ENCODE measurements around the gene CT83. TPM values are rescaled to one million over a fixed set of nuclear protein-coding genes. Genes with fewer than 3 reads are reported as not detected.

The CT83 gene, protein sequence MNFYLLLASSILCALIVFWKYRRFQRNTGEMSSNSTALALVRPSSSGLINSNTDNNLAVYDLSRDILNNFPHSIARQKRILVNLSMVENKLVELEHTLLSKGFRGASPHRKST
- not detected in 2 replicates for total RNA-seq (2014; rRNA removed; shearing (Covaris generic))

DNA sequence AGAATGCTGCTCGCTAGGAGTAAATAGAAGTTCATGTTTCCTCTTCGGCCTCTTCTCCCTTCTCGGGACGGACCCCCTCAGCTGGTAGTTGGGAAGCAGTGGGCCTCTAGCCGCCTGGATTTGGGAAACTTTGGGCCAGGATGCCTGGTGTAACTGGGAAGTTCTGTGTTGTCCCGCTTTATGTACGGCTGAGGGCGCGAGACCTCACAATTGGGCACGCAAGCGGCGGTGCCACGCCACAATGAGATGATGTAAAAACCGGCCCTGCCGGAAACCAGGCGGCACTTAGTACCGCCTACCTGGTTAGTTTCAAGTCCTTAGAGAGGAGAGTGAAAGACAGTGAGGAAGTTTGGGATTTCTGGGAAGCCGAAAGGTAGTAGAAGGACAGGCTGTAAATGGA, at the start of gene CT83:
Gene CT83, minus strand, starts transcription at position 155 of the 400 bp plus-strand sequence. Its CDS starts 120 bp downstream, at position 35.
- no peak for DNase-seq (ENCODE audit: low read depth)

DNA sequence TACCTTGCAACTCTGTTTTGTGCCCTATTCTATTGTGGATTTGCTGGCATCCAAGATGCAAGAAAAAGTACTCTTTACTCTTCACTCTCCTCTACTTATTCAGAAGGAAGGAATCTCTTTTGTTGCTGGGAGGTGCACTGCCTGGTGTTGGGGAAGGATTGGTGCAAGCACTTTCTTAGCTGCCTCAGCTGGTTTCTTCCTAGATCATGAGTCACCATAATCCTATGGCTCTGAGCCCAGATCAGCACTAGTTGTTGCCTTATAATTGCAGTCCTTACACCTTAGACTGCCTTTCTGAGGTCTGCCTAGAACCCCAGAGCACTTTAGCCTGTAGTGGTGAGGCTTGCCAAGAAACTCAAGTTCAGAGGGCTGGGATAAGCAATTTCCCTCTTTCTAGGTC, 37.0 kb upstream of the CT83 start:
- DNase-seq (ENCODE audit: low read depth): no peak

DNA sequence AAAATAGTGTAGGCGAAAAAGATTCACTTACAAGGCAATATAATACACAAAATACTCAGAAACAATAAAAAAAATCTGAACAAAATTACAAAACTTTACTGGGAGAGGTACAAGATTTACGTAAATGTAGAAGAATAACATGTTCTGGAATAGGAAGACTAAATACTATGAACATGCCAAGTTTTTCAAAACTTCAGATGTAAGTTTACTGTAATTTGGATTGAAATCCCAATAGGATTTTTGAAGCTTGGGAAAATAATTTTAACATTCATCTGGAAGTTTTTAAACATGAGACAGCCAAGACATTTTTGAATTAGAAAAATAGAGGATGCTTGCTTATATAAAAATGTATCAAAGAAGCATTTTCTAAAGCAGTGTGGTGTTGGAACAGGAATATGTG, 30.5 kb upstream of the CT83 start:
- no peak for DNase-seq (ENCODE audit: low read depth)

DNA sequence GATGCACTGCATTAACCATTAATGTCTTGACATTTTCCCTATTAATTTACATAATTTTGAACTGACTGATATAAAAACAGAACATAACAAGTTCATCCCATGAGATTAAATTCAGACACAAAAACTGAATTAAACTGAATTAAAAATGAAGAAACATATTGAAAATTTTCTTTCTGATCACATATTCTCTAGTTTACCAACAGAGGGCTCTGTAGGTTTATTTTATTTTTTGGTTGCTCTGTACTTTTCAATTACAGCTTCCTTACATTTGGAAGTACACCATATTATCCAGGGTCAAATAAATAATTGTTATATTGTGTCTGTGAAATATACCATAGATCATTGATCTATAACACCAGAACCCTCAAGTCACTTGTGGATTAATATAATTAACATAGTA, 27.3 kb upstream of the CT83 start:
- DNase-seq (ENCODE audit: low read depth): no peak

DNA sequence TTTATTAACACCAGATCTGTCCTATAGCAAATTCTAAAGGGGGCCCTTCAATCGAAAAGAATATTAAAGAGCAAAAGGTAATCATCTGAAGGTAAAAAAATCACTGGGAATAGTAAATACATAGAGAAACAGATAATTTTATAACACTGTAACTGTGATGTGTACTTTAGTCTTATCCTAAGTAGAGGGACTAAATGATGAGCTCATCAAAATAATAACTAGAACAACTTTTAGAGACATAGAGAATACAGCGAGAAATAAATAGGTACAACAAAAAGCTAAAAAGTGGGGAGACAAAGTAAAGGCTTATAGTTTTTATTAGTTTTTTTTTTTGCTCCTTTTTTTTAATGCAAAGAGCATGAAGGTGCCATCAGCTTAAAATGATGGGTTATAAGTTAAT, 17.3 kb upstream of the CT83 start:
- DNase-seq (ENCODE audit: low read depth): no peak

DNA sequence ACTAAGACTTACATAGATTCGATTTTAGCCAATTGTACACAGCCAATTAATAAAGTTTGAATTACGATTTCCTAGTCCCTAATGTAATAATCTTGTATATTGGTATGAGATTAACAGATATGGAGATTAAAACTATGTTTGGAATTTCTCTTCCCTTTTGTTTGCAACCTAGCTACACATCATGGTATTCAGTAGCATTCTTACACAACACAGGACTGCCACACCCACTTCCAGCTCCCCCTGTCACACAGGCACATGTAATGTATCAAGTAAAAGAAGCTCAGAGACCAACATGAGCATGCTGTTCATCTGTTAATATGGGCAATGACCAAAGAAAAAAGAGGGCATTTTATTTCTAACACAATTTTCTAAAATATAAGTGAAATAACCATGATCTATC, 13.6 kb downstream of the CT83 start:
- no peak for DNase-seq (ENCODE audit: low read depth)

DNA sequence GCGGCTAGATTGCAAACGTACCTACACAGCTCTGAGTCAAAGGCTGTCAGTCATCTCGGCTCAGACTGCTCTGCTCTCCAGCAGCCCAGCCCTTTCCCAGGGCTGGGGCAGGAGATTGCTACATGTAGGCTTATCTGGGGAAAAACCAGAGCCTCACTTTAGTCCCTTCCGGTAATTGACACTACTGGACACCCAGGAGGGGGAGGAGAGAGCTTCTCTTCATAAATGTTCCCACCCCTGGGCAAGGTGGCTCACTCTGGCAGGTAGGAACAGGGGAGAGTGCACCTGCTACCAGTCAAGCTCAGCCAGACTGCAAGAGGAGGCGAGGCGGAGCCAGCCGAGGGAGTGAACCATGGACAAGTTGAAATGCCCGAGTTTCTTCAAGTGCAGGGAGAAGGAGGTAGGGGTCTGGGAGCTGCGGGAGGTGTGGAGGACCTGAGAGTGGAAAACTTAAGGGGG, 26.4 kb downstream of the CT83 start, which contains the start of gene SLC6A14:
Gene SLC6A14, plus strand, starts transcription at position 249 of the 459 bp plus-strand sequence. Its CDS starts 104 bp downstream, at position 353.
- DNase-seq (ENCODE audit: low read depth): no peak

DNA sequence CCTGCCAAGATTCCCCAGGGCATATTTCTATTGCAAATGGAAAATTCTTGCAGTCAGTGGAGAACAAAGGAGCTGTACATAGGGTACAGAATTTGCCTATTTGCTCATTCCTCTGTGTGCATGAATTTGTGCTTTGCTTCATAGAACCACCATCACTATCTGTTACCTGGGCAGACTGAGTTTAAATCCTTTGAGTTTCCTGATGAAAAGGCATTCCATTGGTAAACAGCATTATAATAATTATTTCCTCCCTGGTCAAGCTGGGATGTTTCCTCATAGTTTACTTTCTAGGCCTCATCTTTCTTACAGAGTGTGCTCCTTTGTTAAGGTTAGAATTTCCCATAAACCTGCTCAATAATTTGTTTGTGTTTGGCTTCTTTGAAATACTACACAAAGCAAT, 27.2 kb downstream of the CT83 start:
- no peak for DNase-seq (ENCODE audit: low read depth)

DNA sequence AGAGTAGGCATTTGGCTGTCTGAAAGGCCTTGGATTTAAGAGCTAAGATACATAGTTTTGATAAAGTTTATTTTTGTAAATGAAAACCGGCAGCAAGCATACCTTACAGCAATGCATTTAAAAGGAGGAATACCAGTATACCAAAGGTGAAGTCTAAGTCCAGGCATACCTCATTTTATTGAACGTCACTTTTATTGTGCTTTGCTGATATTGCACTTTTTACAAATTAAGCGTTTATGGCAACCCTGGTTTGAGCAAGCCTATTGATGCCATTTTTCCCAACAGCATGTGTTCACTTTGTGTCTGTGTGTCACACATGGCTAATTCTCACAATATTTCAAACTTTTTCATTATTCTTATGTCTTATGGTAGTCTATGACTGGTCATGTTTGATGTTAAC, 34.8 kb downstream of the CT83 start:
- no peak for DNase-seq (ENCODE audit: low read depth)

DNA sequence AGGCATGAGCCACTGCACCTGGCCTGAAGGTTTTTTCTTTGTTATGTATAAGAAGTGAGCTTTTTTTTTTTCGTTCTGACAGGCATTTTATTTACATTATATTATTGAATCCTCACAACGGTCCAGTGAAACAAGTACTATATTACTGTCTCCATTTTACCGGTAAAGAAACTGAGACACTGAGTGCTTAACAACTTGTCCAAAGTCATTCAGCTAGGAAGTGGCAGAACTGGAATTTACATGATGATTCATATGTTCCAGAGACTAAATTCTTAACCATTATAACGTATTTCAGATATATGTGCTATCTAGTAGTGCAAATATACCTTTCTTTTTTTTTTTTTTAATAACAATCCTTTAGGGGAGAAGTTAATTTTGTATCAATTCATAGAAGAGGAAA, 44.8 kb downstream of the CT83 start:
- no peak for DNase-seq (ENCODE audit: low read depth)

DNA sequence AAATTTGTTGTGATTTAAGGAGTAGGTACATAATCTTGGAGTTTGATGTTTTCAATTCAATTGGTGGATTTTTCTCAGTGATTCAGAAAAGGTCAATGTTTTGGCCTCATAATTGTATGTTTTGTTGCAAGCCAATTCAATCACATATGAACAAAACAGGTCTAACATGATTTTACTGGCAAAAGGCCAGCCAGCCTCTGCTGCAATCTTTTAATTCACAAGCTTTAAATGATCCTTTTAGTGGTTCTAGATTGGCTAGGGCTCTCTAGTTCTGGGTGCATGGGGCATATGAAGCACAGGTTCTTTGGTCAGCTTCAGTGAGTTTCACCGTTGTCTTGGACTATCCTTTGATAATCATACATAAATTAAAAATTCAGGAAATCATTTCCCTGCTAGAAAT, 45.6 kb downstream of the CT83 start:
- DNase-seq (ENCODE audit: low read depth): no peak

DNA sequence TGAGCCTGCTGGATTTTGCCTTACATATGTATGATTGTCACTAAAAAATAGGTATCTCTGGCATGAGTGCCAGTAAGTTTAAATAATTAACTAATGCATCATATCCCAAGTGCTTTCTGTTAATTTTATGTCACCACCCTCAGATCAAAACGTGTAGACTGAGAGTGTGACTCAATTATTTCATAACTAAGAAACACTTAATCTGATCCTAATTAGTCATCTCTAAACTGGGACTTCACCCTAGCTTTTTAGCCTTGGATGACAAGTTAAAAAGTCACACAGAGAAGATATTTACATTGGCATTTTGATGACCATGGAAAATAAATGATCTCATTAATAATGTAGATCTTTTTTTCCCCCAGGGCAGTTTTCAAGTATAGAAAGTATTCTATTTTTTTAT, 49.5 kb downstream of the CT83 start:
- no peak for DNase-seq (ENCODE audit: low read depth)

Other genes with a start within 250 kb of the CT83 start
- gene SLC6A14, start 26.4 kb downstream of the CT83 start, total RNA-seq (2014; rRNA removed; shearing (Covaris generic)): not detected in 2 replicates

All from Daoy (cell line).